Activated CD8-positive, alpha-beta memory T cell treated with anti-CD3 and anti-CD28 coated beads, Interleukin-2, amount 50 U/mL, for 1 hour (primary cell): ENCODE results near the gene CRHR2.
"Not testable (repeated sequence)": the region's sequence is repeated elsewhere in the genome, so short reads cannot be mapped to it uniquely, and the experiment has no call there.

Source experiments
- DNase-seq: peaks from one replicate; pipeline ENCODE4 v3.0.0-alpha.2; 2020; ENCODE audit errors: extremely low read depth

The CRHR2 gene

DNA sequence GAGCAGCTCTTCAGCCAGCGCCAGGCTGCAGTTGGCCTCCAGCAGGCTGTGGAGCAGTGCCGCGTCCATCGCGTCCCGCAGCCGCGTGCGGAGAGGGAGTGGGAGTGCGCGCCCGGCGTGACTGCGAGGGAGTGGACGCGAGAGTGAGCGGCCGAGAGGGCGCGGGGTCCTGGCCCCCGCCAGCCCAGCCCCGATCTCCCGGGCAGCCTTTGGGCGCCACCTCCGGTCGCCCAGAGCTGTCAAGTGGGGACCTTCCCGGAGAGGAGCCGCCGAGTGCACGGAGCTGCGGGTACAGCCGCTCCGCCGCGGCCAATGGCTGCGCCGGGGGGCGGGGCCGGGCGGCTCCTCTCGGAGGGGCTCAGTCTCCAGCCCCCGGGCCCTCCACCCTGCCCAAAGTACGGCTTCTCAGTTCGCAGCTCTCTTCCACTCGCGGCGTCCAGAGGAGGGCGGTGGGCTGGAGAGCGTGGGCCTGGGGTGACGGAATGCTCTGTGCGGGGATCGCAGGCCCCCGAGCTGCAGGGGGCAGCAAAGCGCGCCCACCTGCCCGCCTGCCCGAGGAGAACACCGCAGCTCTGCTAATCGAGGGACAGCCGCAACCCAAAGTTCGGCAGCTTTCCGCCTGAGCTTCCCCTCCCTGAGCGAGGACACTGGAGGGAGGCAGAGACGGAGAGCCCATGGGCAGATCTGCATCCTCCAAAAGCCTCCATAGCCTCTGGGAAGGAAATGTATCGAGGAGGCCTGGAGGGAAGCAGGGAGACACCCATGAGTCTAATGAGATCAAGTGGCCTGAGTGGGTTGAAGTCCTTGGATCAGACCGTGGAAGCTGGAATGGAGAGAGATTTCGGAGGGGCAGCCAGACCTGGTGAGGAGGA is at the start of gene CRHR2:
Gene CRHR2 (minus strand): TSS at position 245 of the 872 bp plus-strand sequence. CDS start 176 bp downstream, at position 69.
- DNase-seq: no peak

DNA sequence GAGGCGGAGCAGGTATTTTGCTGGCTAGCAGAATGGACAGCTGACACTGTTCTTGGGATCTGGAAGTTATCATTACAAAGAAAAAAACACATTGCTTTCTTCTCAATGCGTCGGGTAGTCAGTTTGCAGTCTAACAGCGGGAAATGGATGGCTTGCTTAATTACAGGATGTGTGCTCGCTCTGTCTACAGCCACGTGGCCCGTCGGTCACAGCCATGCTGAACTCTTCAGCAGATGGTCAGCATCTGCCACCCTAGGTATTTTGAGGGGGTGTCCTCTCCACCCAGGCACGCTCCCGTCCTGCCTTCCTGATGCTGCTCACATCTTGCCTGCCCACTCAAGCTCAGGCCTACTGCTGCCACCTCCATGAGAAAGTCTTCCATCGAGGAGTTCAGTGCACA is 49.3 kb upstream of the CRHR2 start:
- no peak for DNase-seq

DNA sequence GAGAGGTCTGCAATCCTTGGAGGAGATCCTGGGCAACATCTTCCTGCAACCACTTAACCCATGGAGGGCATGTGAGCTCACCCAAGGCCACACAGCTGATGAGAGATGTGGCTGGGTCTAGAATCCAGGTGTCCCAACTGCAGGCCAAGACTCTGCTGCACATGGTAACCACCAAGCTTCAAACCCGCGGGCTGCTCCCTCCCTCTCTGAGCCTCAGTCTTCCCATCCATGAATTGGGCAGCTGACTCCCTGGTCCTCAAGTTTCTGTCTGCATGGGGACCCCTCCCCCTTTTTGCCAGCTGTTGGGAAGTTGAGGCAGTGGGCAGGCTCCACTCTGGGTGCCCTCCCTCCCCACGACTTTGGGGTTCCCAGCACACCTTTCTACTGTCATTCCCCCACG is 48.7 kb upstream of the CRHR2 start:
- no peak for DNase-seq

DNA sequence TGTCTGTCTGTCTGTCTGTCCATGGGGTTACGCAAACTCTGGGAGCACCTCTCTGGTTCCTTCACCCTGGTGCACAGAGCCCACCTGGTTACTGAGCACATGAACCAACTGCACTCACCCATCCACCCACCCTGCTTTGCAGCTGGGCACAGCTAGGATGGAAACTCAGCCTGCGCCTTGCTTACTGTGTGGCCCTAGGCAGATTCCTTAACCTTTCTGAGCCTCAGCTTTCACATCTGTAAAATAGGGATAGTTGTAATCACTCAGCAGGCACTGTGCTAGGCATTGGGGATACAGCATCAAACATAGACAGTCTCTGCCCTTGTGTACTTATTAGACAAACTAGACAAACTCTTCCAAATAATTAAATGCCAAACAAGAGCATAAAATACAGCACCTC is 47.8 kb upstream of the CRHR2 start:
- DNase-seq: no peak

DNA sequence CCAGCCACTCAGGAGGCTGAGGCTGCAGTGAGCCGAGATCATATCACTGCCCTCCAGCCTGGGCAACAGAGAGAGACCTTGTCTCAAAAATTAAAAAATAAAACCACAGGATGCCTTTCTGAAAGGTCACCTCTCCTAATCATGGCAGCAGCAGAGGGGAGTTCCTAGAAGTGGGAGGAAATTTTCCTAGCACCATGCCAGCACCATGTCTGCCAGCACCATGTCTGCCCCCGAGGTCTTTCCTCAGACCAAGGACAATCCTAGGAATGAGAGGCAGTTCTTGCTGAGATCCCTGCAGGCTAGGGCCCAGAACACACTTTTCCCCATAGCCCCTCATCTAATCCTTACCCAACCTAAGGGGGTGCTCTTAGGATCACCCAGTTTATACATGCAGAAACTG is 47.4 kb upstream of the CRHR2 start:
- DNase-seq: no peak

DNA sequence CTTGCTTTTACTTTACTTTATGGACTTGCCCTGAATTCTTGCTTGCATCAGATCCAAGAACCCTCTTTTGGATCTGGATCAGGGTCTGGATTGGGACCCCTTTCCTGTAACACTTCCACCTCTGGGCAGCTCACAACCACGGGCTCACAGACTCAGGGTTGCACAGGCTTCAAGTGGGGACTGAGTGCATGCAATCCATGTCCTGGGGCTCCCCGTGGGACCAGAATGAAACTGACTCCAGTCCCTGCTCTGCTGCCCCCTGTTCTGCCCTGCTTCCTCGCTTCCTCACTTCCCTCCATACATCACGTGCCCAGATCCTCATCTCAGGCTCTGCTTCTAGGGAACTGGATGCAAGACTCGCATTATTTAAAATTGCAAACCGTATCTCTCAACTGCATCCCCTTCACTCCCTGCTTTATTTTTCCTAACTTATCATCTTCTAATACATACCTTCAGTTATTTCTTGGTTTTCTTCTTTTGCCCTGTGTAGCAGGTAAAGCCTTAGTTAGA is 46.4 kb upstream of the CRHR2 start:
- DNase-seq: no peak

DNA sequence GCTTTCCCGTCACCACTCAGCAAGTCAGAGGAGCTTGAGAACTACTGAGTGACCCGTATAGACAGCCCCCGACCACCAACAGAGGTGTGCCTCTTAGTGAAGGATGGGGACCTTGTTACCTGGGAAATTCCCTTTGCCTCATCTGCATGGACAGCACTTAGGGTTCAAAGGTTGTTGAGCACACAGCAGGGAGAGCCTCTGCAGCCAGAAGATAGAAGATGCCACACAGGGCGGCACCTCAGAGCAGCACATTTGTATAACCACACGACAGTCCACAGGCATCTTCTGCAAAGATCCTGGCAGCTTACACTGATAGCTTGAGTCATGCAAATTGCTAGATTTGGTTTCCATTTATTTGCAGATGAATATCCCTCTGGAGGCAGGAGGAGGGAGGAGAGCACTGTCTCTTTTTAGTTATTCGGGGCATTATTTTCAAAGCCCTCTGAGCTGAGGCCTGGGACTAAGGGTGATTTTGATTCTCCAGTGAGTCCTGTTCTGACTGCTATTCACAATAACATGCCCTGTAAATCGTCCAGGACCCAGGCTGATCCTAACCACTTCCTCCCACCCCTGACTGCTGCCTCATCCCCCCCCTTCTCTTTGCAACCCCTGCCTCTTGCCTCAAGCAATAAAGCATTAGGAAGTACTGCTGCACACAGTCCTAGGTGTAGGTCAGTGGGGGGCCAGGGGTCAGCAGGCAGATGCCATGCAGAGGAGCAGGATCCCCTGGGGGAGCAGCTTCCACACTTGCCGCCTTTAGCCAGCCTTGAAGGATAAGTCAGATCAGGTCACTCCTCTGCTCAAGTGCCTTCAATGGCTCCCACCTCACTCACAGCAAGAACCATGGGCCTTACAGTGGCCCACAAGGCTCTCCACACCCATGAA is 45.0 kb upstream of the CRHR2 start:
- DNase-seq: no peak

DNA sequence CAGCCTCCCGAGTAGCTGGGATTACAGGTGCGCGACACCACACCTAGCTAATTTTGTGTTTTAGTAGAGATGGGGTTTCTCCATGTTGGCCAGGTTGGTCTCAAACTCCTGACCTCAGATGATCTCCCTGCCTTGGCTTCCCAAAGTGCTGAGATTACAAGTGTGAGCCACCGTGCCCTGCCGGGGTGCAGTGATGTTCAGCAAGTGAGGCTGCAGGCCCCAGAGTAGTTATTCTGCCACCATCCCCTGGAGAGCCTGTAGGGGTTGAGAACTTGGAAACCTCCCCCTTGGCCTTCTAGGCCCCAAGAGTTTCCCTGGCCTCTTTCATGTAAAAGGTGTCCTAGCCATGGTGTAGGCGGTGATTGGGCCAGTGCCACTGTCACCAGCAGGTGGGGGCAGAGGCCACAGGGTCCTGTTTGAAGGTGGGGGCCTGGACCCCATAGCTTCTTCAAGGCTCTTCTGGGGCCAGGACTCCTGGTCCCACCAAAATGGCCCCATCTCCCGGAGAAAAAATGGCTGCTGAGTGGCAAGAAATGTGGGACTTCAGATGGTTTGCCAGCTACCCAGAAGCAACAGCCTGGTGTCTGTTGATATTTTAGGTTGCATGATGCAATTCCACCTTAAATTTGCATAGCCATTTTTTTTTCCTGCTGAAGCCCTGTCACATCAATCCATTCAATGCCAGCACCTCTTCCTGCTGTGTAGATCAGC is 44.2 kb upstream of the CRHR2 start:
- no peak for DNase-seq

DNA sequence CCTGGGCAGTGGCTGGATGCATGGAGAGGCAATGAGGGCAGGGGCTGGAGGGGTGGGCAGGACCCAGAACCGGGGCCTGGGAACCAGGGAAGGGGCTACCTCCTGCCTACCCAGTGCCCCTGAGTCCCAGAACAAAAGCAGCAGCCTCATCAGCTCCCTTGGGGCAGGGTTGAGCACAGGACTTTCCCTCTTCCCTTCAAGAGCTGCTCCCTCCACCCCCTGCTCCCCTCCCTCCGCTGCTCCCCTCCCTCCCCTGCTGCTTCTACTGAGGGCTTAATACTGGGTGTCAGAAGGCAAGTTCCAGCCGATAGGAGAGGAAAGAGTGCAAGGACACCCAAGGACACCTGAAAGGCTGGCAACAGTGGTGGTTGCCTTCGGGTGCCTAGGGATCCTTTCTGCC is 41.5 kb upstream of the CRHR2 start:
- DNase-seq: no peak

DNA sequence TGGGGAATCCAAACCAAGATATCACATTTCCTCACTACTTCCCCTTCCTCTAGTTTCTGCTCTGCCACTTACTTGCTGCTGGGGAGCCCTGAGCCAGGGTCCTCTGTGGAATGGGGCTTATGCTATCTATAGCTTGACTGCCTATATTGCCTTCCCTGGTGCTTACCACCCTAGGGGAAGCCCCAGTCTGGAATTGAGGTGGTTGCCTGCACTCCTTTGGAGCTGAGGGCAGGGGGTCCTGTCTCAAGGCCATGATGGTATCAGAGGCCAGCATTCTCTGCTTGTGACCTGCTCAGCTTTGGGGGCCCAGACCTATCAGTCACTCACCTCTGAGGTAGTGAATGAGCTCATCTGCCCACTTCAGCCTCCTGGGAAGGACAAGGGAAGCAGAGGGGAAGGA is 40.4 kb upstream of the CRHR2 start:
- no peak for DNase-seq

DNA sequence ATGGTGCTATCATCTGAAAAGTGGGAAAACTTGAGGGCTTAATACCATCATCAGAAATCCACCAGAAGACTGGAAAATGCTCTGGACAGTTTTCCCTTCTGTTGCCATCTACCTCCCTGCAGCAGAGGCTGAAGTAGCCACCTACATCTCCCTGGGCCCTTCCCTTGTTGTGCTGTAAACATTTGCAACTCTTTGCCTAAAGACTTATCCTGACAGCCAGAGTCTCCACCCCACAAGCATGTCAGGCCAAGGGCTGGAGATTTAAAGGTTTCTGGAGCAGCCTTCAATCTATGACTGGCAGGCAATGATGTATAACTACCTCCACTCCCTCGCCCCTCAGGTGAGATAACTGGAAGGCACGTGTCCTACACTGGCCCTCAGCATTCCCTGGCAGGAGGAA is 39.9 kb upstream of the CRHR2 start:
- no peak for DNase-seq

DNA sequence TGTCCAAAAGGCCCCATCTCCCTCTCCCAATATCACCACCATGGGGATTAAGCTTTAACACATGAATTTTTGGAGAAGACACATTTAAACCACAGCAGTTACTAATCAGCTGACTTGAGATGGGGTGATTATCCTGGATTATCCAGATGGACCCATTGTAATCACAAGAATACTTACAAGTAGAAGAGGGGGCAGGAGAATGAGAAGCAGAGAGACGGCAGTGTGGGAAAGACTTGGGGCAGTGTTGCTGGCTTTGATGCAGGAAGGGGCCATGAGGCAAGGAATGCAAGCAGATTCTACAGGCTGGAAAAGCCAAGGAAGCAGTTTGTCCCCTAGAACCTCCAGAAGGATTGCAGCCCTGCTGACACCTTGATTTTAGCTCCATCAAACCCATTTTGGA is 39.0 kb upstream of the CRHR2 start:
- no peak for DNase-seq

DNA sequence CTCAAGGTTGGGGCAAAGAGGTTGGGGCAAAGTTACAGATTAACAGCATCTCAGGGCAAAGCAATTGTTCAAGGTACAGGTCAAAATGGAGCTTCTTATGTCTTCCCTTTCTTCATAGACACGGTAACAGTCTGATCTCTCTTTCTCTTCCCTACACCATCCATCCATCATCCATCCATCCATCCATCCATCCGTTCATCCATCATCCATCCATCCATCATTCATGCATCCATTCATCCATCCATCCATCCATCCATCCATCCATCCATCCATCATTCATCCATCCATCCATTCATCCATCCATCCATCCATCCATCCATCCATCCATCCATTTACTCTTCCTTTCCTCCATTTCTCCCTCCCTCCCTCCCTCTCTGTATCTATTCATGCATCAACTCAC is 37.2 kb upstream of the CRHR2 start:
- not testable (repeated sequence) for DNase-seq

DNA sequence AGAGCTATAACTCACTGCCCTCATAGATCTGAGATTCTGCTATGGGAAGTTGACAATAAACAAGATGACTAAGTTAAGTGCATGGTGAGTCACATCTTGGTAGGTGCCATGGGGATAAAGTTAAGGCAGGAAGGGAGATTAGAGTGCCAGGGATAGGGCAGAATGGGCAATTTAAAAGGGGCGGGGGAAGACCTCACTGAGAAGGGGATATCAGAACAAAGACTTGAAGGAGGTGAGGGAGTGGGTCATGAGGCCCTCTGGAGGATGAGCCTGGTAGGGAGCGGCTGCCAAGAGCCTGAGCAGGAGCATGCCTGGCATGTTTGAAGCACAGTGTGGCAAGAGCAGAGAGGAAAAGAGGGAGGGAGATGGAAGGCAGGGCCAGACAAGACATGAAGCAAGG is 34.9 kb upstream of the CRHR2 start:
- no peak for DNase-seq

DNA sequence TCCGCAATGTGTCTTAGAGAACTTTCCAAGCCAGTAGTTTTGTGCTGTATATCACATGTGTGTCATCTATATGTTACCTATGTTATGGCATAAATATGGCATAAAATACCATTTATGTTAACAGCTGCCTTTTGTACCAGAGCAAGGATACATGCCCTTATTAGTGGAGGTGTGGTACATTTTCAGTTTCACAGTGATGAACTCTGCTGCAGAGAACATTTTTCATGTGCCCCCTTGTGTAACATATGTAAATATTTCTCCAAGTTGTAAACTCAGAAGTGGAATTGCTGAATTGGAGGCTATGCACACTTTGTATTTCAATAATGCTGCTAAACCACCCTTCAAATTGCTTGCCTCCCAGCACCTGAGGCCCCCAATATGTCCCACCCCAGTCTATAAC is 31.9 kb upstream of the CRHR2 start:
- no peak for DNase-seq

DNA sequence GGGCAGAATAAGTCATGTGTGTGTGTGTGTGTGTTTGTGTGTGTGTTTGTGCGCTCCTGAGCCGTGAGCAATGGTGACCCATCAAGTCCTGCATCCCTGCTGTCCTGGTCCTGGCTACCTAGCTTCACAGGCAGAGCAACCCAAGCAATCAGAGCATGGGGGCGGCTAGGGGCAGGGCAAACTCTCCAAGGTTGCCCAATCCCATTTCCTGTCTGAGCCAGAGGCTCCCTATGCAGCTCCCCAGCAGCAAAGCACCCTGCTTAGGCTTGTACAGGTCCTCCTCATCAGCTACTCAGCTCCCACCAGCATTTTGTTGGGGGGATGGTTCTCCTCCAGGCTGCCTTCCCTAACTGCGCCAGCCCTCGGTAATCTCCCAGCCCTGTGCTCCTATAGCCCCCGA is 31.1 kb upstream of the CRHR2 start:
- DNase-seq: no peak

DNA sequence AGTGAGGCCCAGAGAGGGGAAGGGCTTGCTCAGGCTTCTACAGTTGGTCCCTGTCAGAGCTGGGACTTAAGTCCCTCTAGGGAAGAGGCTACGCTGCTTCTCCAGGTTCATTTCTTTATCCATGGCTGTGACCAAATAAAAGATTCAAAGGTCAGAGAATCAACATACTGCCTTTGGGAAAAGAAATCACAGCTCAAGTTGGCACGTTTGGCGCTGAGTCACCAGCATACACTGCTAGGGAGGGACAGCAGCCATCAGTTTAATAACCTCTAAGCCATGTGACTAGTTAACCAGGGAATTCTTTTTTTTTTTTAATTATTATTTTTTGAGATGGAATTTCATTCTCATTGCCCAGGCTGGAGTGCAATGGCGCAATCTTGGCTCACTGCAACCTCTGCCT is 28.4 kb upstream of the CRHR2 start:
- DNase-seq: no peak

DNA sequence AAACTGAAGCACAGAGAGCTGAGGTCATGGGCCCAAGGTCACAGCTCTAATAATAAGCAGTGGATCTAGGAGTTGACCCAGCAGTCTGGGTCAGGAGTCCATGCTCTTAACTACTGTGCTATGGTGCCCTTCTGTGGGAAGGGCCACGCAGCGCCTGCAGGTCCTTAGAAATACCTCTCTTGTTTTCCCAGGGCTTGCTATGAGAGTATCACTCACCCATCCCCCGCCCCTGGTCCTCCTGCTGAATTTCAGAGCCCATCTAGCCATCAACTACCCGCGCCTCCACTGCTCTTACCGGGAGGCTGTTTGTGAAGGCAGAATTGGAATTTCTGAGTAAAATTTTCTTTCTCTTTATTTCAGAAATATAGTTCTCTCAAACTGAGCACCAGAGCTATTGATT is 27.3 kb upstream of the CRHR2 start:
- DNase-seq: no peak

DNA sequence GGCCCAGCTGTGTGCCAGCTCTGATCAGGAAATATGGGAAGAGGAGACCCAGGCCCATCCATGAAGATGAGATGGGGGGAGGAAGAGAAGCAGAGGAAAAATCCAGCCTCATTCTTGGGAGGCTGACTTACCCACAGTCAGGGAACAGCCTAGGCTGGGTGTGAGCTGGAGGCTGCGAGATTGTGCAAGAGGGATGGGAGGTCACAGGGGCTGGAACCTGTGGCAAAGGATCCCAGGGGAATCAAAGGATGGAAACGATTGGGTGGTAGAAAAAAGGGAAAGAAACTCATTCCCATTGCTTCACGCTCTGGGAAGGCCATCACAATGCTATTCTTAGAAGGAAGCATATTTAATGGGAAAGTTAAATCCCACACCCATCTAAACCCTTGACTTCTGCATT is 26.7 kb upstream of the CRHR2 start:
- DNase-seq: no peak

DNA sequence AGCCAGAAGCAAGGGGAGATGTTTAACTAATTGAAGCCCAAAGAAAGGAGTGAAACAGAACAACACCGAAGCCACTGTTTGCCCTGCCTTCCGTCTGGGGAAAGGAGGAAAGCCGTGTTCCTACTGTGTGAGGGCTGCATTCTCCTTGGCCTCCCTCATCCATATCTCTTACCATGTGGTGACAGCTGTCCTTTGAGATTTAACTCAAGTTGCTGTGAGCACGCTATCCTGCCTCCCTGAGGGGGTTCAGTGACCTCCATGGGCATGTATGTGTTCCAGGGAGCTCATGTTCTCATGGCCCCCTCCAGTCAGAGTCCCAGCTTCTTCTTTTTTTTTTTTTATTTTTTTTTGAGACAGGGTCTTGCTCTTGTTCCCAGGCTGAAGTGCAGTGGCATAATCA is 26.2 kb upstream of the CRHR2 start:
- DNase-seq: no peak

DNA sequence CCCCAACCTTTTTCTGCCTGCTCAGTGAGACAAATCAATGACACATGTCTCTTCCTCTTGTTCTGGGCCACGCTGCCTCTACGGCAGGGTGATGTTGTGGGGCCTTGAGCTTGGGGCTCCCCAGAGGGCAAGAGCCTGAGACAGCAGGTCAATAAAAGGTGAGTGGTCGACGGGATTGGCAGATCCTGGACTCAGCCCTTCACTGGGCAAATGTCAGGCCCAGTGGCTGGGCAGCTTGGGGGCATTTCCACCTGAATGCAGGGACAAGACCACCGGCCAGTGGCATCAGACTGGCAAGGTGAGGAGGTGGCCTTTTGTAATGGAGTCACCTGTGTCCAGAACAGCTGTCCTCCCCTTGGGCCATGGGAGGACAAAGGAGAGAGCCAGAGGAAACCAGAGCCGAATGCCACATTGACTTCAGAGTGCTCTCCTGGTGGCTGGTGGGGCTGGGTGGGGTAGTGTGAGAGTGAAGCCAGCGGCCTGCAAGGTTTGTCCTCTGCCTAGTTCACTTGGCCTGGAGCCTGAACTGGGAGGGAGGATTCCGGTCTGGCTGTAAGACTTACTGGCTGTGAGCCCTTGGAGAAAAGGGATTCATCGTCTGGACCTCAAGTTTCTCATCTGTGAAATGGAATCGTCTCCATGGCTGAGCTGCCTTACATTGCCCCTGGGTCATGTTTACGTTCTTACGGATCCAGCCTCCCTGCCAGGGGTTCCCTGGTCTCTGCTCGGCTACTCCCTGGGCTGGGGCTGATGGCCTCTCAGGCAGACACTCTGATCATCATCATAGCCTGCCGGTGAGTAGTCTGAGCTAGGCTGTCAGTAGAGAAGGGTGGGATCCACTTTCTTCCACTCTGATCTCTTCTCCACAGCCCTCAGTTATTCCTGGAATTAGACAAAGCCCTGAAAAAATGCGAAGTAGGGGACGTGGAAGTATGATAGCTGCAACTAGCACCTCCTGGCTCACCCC is 25.4 kb upstream of the CRHR2 start:
- DNase-seq: no peak
